Activated naive CD8-positive, alpha-beta T cell treated with anti-CD3 and anti-CD28 coated beads, Interleukin-2, amount 50 U/mL, for 24 hours (primary cell): ENCODE results near the gene TRIM6.
"Not testable (repeated sequence)": the region's sequence is repeated elsewhere in the genome, so short reads cannot be mapped to it uniquely, and the experiment has no call there.

Experiments
- ATAC-seq: fragments of 150-1000 bp; cut with Tn5 transposase; one replicate; pipeline ENCODE4 v1.10.0; 2021
- DNase-seq: peaks from one replicate; pipeline ENCODE4 v3.0.0; 2021
- H3K27ac Mint-ChIP-seq: one replicate; pipeline ENCODE4 v1.8.0; 2021; ENCODE audit warnings: mild to moderate bottlenecking, mixed read lengths
- H3K27me3 Mint-ChIP-seq: one replicate; pipeline ENCODE4 v1.8.0; 2021; ENCODE audit warnings: mixed read lengths
- H3K36me3 Mint-ChIP-seq: one replicate; pipeline ENCODE4 v1.8.0; 2021; ENCODE audit warnings: low read depth, mixed read lengths
- H3K4me1 Mint-ChIP-seq: one replicate; pipeline ENCODE4 v1.8.0; 2021; ENCODE audit warnings: mixed read lengths
- H3K4me3 Mint-ChIP-seq: one replicate; pipeline ENCODE4 v1.8.0; 2021; ENCODE audit warnings: mild to moderate bottlenecking, moderate library complexity, mixed read lengths
- H3K9me3 Mint-ChIP-seq: one replicate; pipeline ENCODE4 v1.8.0; 2021; ENCODE audit warnings: mixed read lengths

Gene TRIM6

DNA sequence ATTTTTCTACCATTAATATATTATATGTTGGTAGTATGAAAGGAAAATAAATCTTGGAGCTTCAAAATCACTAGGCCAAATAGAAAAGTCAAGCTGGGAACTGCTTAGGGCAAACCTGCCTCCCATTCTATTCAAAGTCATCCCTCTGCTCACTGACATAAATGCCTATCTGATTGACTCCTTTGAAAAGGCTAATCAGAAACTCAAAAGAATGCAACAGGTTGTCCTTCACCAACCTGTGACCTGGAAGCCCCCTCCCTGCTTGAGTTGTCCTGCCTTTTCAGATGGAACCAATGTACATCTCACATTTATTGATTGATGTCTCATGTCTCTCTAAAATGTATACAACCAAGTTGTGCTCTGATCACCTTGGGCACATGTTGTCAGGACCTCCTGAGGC is 25.1 kb downstream of the TRIM6 start:
- no peaks in the 10 kb centered on the region for H3K9me3 Mint-ChIP-seq
- ATAC-seq: no peak
- no peak overlapping the region for H3K27ac Mint-ChIP-seq

DNA sequence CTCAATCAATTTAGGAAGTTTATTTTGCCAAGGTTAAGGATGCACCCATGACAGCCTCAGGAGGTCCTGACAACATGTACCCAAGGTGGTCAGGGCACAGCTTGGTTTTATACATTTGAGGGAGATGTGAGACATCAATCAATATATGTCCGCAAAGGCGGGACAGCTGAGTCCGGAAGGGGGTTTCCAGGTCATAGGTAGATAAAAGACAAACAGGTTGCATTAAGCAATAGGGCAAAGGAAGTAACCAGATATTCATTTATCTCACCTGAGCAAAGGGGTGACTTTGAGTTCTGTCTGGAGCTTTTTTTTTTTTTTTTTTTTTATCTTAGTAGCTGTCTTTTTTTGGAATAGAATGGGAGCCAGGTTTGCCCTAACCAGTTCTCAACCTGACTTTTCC is 26.4 kb downstream of the TRIM6 start:
- Mint-ChIP-seq H3K27ac (no peak overlapping the region), H3K4me1 (peaks cover 39% of the 10 kb centered on the region), H3K4me3 (no peak overlapping the region), H3K36me3 (peaks cover 2% of the 10 kb centered on the region), H3K9me3 (no peaks in the 10 kb centered on the region), H3K27me3 (no peaks in the 10 kb centered on the region)
- DNase-seq: no peak
- no peak for ATAC-seq

More for the DNA sequence above, 25.1 kb downstream of the TRIM6 start:
- Mint-ChIP-seq H3K27me3 (no peaks in the 10 kb centered on the region), H3K4me1 (peaks cover 27% of the 10 kb centered on the region), H3K4me3 (no peak overlapping the region), H3K36me3 (no peaks in the 10 kb centered on the region)
- no peak for DNase-seq

DNA sequence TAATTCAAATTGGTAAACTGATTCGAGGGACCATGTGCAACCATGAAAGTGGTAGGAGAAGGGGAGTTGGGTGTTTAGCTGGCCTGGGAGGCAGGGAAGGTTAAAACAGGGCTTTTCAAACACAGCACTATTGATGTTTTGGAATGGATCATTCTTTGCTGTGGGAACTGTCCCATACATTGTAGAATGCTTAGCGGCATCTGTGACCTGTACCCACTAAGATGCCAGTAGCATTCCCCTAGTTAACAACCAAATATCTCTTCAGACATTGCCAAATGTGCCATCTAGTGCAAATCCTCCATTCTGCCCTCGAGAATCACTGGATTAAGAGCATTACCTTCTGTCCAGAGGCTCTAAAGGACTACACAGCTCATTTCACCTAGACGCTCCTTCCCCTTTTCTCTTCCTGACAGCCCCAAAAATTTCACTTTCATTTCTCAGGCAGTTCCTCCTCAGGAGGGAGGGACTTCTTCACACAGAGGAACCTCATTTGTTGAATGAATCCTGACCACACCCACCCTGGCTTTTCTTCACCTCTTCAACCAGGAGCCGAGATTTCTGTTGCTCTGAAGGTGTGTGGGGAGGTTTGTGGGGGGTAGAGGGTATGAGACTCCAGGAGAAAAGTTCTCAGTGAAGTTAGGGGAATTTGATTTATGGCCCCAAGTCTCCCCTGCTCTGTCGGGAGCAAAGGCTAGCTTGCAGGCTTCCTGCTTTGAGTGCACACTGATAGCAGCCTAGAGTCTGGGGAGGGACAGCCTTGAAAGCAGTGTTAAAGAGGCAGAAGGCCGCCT is 28.2 kb downstream of the TRIM6 start, which contains the start of gene TRIM34:
Gene TRIM34 (plus strand): TSS at position 513 of the 791 bp plus-strand sequence. CDS start 7,331 bp downstream, outside the sequence.
- H3K4me1 Mint-ChIP-seq: peaks cover 53% of the 10 kb centered on the region

DNA sequence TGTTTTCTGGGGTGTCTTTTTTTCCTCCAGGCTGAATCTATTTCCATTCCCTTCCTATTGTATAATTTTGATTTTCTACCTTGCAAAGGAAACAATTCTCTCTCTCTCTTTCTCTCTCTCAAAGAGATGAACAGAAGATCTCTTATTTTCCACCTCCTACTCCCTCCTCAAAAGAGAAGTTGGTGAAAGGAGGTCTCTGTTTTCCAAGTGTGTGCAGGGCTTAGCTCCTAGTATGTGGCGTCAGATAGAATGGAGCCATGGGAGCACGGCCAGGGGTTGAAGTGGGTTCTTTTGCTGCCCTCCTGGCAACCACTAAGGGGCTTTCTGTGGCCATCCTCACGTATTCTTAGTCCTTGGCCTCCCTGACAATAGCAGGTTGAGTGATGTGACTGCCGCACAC is 28.8 kb downstream of the TRIM6 start:
- Mint-ChIP-seq H3K4me1 (peaks cover 56% of the 10 kb centered on the region), H3K27me3 (no peaks in the 10 kb centered on the region), H3K4me3 (peak overlapping the region; percentile 94), H3K9me3 (no peaks in the 10 kb centered on the region), H3K36me3 (peaks cover 2% of the 10 kb centered on the region), H3K27ac (peak overlapping the region; percentile 93)
- DNase-seq (no peak), ATAC-seq (no peak)

More for the DNA sequence above, 28.2 kb downstream of the TRIM6 start, which contains the start of gene TRIM34:
- DNase-seq: peak; percentile 55
- peak within 1 kb of the TSS; percentile 93 for H3K27ac Mint-ChIP-seq
- peak; percentile 96 for ATAC-seq
- no peaks in the 10 kb centered on the region for H3K27me3 Mint-ChIP-seq
- H3K36me3 Mint-ChIP-seq: peaks cover 2% of the 10 kb centered on the region
- H3K4me3 Mint-ChIP-seq: peak within 1 kb of the TSS; percentile 94
- H3K9me3 Mint-ChIP-seq: no peaks in the 10 kb centered on the region

DNA sequence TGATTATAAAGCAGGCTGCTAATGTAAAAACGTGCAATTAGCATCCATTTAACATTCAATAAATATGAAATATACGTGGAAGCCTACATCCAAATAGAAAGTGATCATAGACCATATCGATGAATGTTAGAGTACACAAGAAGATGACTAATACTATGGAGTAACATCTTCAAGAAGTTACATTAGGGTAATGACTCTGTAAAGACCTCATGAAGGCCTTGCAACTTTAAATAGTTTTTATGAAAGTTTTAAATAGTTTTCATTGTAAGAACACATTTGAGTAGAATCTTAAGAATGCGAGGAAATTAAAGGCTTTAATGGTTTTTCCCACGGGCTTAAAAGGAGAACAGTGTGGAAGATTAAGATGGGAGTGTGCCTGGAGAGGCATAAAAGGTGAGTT is 29.8 kb downstream of the TRIM6 start:
- Mint-ChIP-seq H3K4me1 (peaks cover 64% of the 10 kb centered on the region), H3K27ac (peak overlapping the region; percentile 93), H3K36me3 (peaks cover 2% of the 10 kb centered on the region), H3K9me3 (no peaks in the 10 kb centered on the region), H3K27me3 (no peaks in the 10 kb centered on the region), H3K4me3 (peak overlapping the region; percentile 94)
- no peak for DNase-seq
- no peak for ATAC-seq

DNA sequence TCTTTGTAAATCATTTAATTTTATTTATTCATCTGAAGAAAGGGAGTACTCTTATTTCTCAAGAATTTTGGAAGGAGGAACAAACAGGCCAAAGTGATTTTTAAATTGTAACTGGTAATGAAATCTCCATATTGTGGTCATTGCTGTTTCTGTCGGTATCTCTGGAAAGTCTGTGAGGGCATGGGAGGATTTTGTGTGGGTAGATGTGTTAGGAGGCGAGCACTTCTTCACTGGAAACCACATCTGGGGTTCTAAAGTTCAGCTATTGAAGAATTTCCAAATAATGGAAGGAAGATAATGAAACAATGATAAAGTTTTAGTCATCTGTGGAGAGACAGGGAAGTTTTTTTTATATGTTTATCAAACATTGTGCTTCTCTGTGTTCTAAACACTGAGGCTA is 35.0 kb downstream of the TRIM6 start:
- no peaks in the 10 kb centered on the region for H3K9me3 Mint-ChIP-seq
- peaks cover 58% of the 10 kb centered on the region for H3K4me1 Mint-ChIP-seq
- no peaks in the 10 kb centered on the region for H3K27me3 Mint-ChIP-seq
- peaks cover 22% of the 10 kb centered on the region for H3K36me3 Mint-ChIP-seq
- DNase-seq (no peak), ATAC-seq (peak; percentile 70)
- peak overlapping the region; percentile 77 for H3K27ac Mint-ChIP-seq
- H3K4me3 Mint-ChIP-seq: peak overlapping the region; percentile 7

DNA sequence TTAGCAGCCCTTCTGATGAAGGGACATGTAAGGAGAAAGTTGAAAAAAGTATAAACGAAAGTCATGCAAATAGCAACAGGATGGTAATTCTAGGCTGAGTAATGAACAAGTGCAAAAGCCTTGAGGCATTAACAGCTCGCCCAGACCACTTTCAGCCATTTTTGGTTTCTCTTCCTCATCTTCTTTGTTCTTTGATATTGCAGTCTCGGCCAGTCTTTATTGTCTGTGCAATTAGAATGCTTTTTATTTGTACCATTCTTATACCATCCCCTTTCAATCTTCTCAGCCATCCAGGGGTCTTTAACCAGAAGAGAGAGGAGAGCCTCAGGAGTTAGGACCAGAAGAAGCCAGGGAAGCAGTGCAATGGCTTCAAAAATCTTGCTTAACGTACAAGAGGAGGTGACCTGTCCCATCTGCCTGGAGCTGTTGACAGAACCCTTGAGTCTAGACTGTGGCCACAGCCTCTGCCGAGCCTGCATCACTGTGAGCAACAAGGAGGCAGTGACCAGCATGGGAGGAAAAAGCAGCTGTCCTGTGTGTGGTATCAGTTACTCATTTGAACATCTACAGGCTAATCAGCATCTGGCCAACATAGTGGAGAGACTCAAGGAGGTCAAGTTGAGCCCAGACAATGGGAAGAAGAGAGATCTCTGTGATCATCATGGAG is 35.7 kb downstream of the TRIM6 start:
- peaks cover 21% of the 10 kb centered on the region for H3K36me3 Mint-ChIP-seq
- no peaks in the 10 kb centered on the region for H3K9me3 Mint-ChIP-seq
- DNase-seq (no peak), ATAC-seq (peak; percentile 45)
- peak overlapping the region; percentile 16 for H3K4me3 Mint-ChIP-seq
- peaks cover 51% of the 10 kb centered on the region for H3K4me1 Mint-ChIP-seq
- H3K27me3 Mint-ChIP-seq: no peaks in the 10 kb centered on the region
- H3K27ac Mint-ChIP-seq: peak overlapping the region; percentile 77

DNA sequence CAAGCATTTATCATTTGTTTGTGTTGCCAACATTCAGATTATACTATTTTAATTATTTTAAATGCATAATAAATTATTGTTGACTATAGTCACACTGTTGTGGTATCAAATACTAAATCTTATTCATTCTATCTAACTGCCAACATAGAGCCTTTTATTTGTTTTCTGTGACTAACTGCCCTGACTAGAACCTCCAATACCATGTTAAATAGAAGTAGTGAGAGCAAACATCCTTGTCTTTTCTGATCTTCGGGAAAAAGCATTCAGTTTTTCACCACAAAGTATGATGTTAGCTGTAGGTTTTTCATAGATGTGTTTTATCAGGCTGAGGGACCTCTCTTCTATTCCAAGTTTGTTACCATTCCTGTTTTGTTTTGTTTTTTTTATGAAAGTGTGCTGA is 43.5 kb downstream of the TRIM6 start:
- Mint-ChIP-seq H3K27me3 (no peaks in the 10 kb centered on the region), H3K27ac (no peak overlapping the region), H3K9me3 (no peaks in the 10 kb centered on the region), H3K4me3 (no peak overlapping the region), H3K36me3 (peaks cover 46% of the 10 kb centered on the region), H3K4me1 (peaks cover 8% of the 10 kb centered on the region)
- ATAC-seq (no peak), DNase-seq (no peak)

DNA sequence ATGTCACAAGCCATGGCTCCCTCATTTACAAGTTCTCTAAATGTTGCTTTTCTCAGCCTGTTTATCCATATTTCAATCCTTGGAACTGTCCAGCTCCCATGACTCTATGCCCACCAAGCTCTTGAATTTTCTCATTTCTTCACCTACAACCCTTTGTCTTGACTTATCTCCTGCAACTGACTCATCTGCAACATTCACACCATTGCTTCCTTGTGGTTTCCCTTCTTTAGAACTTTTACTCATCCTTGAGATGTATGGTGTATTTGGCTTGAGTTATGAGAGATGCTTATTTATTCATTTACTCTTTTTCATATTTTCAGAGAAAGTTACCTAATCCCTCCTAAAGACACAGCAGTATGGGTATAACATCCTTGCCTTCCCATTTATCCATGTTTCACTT is 47.1 kb downstream of the TRIM6 start:
- no peaks in the 10 kb centered on the region for H3K9me3 Mint-ChIP-seq
- no peak overlapping the region for H3K27ac Mint-ChIP-seq
- peaks cover 30% of the 10 kb centered on the region for H3K36me3 Mint-ChIP-seq
- H3K4me3 Mint-ChIP-seq: no peak overlapping the region
- ATAC-seq (peak; percentile 86), DNase-seq (no peak)
- H3K27me3 Mint-ChIP-seq: no peaks in the 10 kb centered on the region
- peaks cover 8% of the 10 kb centered on the region for H3K4me1 Mint-ChIP-seq

DNA sequence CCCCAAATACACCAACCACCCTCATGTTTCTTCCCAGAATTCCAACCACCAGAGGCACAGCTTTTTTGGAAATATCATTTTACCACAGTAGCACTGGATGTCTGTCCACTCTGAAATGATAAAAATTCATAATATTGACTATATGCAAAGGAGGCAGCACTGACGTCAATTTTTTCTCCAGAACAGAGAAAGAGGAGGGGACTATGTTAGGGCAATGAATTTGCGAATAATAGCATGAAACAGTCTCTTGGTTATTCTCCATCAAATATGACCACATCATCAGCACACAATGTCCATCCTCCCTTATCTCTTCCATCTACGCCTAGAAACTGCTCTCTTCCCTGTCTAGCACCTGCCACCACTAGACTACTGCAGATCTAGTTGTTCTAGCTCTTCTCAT is 49.7 kb downstream of the TRIM6 start:
- Mint-ChIP-seq H3K9me3 (no peaks in the 10 kb centered on the region), H3K4me1 (peaks cover 8% of the 10 kb centered on the region), H3K27ac (no peak overlapping the region), H3K4me3 (no peak overlapping the region), H3K27me3 (no peaks in the 10 kb centered on the region), H3K36me3 (peaks cover 11% of the 10 kb centered on the region)
- DNase-seq (no peak), ATAC-seq (no peak)

DNA sequence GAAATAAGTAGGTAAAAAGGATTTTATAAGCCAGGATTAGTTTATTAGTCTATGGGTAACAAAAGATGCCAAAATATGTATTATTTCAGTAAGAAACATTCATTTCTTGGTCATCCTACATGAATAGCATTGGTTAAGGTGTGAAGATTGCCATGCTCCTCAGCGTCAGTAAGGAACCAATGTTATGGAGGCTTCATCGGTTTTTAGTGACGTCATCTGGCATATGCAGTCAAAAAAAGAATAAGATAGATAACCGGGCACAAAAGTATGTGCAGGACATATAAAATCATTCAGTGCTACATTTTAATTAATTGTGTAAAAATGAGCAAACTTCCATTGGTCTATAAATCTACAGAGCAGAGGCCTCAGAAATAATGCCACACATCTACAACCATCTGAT is 59.0 kb downstream of the TRIM6 start:
- no peak overlapping the region for H3K27ac Mint-ChIP-seq
- H3K4me3 Mint-ChIP-seq: no peak overlapping the region
- ATAC-seq (no peak), DNase-seq (no peak)
- H3K4me1 Mint-ChIP-seq: no peaks in the 10 kb centered on the region
- no peaks in the 10 kb centered on the region for H3K27me3 Mint-ChIP-seq
- H3K9me3 Mint-ChIP-seq: no peaks in the 10 kb centered on the region
- H3K36me3 Mint-ChIP-seq: peaks cover 6% of the 10 kb centered on the region

DNA sequence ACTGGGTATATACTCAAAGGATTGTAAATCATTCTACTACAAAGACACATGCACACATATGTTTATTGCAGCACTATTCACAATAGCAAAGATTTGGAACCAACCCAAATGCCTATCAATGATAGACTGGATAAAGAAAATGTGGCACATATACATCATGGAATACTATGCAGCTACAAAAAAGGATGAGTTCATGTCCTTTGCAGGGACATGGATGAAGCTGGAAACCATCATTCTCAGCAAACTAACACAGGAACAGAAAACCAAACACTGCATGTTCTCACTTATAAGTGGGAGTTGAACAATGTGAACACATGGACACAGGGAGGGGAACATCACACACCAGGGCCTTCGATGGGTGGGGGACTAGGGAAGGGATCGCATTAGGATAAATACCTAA is 60.5 kb downstream of the TRIM6 start:
- ATAC-seq, H3K27ac Mint-ChIP-seq, H3K27me3 Mint-ChIP-seq, H3K36me3 Mint-ChIP-seq, DNase-seq, H3K4me1 Mint-ChIP-seq, H3K9me3 Mint-ChIP-seq, H3K4me3 Mint-ChIP-seq: not testable (repeated sequence)

DNA sequence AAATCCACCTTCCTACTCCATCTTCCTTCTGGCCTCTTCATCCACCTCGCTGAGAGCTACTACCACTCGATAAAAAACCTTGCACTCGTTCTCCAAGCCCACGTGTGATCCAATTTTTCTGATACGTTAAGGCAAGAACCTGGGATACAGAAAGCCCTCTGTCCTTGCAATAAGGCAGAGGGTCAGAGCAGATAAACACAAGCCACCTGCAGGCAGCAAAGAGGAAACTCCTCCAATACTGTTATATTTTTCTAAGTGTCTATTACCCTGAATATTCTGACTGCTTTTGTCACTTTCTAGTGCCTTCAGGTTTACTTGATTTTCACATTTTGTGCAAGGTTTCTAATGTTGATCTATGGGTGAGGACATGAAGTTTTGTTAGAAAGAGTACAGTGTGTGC is 61.9 kb downstream of the TRIM6 start:
- Mint-ChIP-seq H3K4me3 (no peak overlapping the region), H3K9me3 (no peaks in the 10 kb centered on the region), H3K27ac (no peak overlapping the region), H3K27me3 (no peaks in the 10 kb centered on the region), H3K4me1 (no peaks in the 10 kb centered on the region), H3K36me3 (peaks cover 6% of the 10 kb centered on the region)
- DNase-seq (no peak), ATAC-seq (no peak)
